Measurements from ENCODE around the gene KRTAP17-1. TPM values are rescaled to one million over a fixed set of nuclear protein-coding genes. Genes with fewer than 3 reads are reported as not detected.

Gene KRTAP17-1
- total RNA-seq, 1 experiment from 2014 or later: not detected

DNA sequence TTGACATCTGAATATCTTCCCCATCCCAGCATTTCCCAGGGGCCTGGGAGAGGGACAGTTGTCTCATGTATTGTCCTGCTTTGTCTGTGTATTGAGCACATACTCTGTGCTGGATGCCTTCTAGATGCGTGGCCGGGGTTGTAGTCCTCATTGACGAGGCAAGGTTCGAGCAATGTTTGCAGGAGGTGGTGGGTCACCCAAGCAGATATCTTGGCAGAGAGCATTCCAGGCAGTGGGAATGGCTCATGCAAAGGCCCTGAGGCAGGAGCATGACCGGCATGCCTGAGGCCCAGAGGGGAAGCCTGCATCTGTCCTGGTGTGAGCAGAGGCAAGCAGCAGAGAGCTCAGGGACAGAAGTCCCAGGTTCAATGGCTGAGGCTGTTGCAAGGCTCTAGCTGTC is 17.6 kb upstream of the KRTAP17-1 start:
- H3K4me3 Mint-ChIP-seq: no peak overlapping the region
- ATAC-seq: no peak
- peaks cover 4% of the 10 kb centered on the region; the same call in 1 of the 2 replicates for H3K9me3 Mint-ChIP-seq
- no peak for DNase-seq (ENCODE audit: low spot score)
- TF ChIP-seq, protein P1, sequence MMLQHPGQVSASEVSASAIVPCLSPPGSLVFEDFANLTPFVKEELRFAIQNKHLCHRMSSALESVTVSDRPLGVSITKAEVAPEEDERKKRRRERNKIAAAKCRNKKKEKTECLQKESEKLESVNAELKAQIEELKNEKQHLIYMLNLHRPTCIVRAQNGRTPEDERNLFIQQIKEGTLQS (CRISPR knock-in tag; conservative IDR thresholded peaks at IDR 0.05): no peak
- TF ChIP-seq, protein P2, sequence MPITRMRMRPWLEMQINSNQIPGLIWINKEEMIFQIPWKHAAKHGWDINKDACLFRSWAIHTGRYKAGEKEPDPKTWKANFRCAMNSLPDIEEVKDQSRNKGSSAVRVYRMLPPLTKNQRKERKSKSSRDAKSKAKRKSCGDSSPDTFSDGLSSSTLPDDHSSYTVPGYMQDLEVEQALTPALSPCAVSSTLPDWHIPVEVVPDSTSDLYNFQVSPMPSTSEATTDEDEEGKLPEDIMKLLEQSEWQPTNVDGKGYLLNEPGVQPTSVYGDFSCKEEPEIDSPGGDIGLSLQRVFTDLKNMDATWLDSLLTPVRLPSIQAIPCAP (CRISPR knock-in tag; IDR thresholded peaks at IDR 0.05): no peak
- TF ChIP-seq NFE2L1 (CRISPR knock-in tag; IDR thresholded peaks at IDR 0.05): no peak
- CTCF ChIA-PET: no interaction called here
- H3K4me1 Mint-ChIP-seq: no peaks in the 10 kb centered on the region
- H3K36me3 Mint-ChIP-seq: no peaks in the 10 kb centered on the region
- no peaks in the 10 kb centered on the region for H3K27me3 Mint-ChIP-seq (ENCODE audit: low read depth)
- POLR2A ChIA-PET: no interaction called here
- H3K27ac Mint-ChIP-seq: no peak overlapping the region

DNA sequence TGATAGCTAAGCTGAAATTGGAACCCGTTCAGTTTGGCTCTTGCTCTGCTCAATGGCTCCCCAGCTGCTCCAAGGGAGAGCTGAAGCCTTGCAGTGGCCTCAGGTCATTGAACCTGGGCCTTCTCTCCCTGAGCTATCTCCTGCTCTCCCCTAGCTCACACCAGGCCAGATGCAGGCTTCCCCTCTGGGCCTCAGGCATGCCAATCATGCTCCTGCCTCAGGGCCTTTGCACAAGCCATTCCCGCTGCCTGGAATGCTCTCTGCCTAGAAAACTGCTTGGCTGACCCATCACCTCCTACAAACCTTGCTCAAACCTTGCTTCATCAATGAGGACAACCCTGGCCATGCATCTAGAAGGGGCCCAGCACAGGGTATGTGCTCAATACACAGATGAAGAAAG is 16.7 kb upstream of the KRTAP17-1 start:
- Mint-ChIP-seq H3K27ac (no peak overlapping the region), H3K36me3 (no peaks in the 10 kb centered on the region), H3K4me3 (no peak overlapping the region), H3K4me1 (no peaks in the 10 kb centered on the region), H3K27me3 (ENCODE audit: low read depth) (no peaks in the 10 kb centered on the region), H3K9me3 (peaks cover 2% of the 10 kb centered on the region; the same call in 1 of the 2 replicates)
- no peak for ATAC-seq
- POLR2A ChIA-PET: no interaction called here
- TF ChIP-seq CBFB (CRISPR knock-in tag; IDR thresholded peaks at IDR 0.05; ENCODE audit: low read depth) (no peak), SOX15 (CRISPR knock-in tag; IDR thresholded peaks at IDR 0.05) (no peak), TEAD1 (CRISPR knock-in tag; IDR thresholded peaks at IDR 0.05) (no peak), CREM (CRISPR knock-in tag; IDR thresholded peaks at IDR 0.05) (no peak), ETV6 (CRISPR knock-in tag; IDR thresholded peaks at IDR 0.05) (no peak), RELA (CRISPR knock-in tag; IDR thresholded peaks at IDR 0.05; ENCODE audit: borderline replicate concordance) (no peak), GABPB1 (CRISPR knock-in tag; IDR thresholded peaks at IDR 0.05) (no peak), GTF2I (CRISPR knock-in tag; conservative IDR thresholded peaks at IDR 0.05) (no peak), FOXK1 (CRISPR knock-in tag; IDR thresholded peaks at IDR 0.05) (no peak), PRRX2 (CRISPR knock-in tag; IDR thresholded peaks at IDR 0.05) (no peak), OVOL2 (CRISPR knock-in tag; IDR thresholded peaks at IDR 0.05; ENCODE audit: borderline replicate concordance) (no peak), ZBTB21 (CRISPR knock-in tag; IDR thresholded peaks at IDR 0.05; ENCODE audit: borderline replicate concordance) (no peak), ZNF219 (CRISPR knock-in tag; IDR thresholded peaks at IDR 0.05; ENCODE audit: borderline replicate concordance) (no peak), SMAD3 (CRISPR knock-in tag; IDR thresholded peaks at IDR 0.05; ENCODE audit: borderline replicate concordance) (no peak)
- TF ChIP-seq, protein P3, sequence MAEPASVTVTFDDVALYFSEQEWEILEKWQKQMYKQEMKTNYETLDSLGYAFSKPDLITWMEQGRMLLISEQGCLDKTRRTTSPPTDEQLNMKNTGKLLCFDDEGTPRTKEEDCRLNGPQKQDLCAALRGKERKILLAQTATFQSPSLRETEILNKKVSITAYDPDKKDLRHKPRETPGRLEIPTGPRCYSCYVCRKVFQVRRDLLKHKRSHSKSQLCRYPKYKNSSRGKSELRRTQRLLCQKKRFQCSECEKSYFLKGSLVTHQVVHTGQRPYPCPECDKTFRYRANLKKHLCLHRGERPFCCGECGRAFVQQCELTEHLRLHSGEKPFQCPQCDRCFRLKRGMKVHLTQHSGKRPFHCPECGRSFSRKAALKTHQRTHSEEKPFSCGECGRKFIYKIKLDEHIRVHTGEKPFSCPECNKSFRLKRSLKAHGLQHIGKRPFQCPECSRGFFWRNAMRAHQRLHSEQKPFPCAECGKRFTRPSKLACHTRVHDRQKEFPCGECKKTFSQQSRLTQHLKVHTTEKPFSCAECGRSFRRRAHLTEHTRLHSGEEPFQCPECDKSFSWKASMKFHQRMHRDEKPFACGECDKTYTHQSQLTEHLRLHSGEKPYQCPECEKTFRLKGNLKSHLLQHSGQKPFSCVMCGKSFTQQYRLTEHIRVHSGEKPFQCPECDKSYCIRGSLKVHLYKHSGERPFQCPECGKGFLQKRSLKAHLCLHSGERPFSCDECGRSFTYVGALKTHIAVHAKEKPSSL (CRISPR knock-in tag; conservative IDR thresholded peaks at IDR 0.05): no peak
- TF ChIP-seq, protein P4, sequence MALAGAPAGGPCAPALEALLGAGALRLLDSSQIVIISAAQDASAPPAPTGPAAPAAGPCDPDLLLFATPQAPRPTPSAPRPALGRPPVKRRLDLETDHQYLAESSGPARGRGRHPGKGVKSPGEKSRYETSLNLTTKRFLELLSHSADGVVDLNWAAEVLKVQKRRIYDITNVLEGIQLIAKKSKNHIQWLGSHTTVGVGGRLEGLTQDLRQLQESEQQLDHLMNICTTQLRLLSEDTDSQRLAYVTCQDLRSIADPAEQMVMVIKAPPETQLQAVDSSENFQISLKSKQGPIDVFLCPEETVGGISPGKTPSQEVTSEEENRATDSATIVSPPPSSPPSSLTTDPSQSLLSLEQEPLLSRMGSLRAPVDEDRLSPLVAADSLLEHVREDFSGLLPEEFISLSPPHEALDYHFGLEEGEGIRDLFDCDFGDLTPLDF (CRISPR knock-in tag; IDR thresholded peaks at IDR 0.05): no peak
- TF ChIP-seq, protein P5, sequence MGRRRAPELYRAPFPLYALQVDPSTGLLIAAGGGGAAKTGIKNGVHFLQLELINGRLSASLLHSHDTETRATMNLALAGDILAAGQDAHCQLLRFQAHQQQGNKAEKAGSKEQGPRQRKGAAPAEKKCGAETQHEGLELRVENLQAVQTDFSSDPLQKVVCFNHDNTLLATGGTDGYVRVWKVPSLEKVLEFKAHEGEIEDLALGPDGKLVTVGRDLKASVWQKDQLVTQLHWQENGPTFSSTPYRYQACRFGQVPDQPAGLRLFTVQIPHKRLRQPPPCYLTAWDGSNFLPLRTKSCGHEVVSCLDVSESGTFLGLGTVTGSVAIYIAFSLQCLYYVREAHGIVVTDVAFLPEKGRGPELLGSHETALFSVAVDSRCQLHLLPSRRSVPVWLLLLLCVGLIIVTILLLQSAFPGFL (CRISPR knock-in tag; IDR thresholded peaks at IDR 0.05; ENCODE audit: borderline replicate concordance): no peak
- TF ChIP-seq, protein P6, sequence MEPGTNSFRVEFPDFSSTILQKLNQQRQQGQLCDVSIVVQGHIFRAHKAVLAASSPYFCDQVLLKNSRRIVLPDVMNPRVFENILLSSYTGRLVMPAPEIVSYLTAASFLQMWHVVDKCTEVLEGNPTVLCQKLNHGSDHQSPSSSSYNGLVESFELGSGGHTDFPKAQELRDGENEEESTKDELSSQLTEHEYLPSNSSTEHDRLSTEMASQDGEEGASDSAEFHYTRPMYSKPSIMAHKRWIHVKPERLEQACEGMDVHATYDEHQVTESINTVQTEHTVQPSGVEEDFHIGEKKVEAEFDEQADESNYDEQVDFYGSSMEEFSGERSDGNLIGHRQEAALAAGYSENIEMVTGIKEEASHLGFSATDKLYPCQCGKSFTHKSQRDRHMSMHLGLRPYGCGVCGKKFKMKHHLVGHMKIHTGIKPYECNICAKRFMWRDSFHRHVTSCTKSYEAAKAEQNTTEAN (CRISPR knock-in tag; IDR thresholded peaks at IDR 0.05): no peak
- TF ChIP-seq, protein P7, sequence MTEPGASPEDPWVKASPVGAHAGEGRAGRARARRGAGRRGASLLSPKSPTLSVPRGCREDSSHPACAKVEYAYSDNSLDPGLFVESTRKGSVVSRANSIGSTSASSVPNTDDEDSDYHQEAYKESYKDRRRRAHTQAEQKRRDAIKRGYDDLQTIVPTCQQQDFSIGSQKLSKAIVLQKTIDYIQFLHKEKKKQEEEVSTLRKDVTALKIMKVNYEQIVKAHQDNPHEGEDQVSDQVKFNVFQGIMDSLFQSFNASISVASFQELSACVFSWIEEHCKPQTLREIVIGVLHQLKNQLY (CRISPR knock-in tag; IDR thresholded peaks at IDR 0.05): no peak
- no peak for DNase-seq (ENCODE audit: low spot score)
- CTCF ChIA-PET: interaction anchor here (0.9 to 1.0 kb wide), 2 partner anchors 216 to 331 kb away, joined by 3 to 4 read pairs; no protein-coding TSS in a partner anchor
